MM.1S (cell line): ENCODE data around the gene DNAJC6.

Source experiments
- DNase-seq: peaks from one replicate; pipeline ENCODE4 v3.0.0-alpha.2; 2015
- H2AFZ ChIP-seq: fragments of 300-600 bp; sonication (generic); 2 replicates; pipeline ENCODE4 v1.6.0; 2016; ENCODE audit warnings: antibody characterized with exemption, low read length
- H3F3A ChIP-seq: fragments of 300-600 bp; sonication (generic); 2 replicates; pipeline ENCODE4 v1.6.1; 2016; ENCODE audit warnings: mild to moderate bottlenecking, antibody characterized with exemption, low read length, moderate library complexity, mixed read lengths; ENCODE audit not compliant: insufficient read depth
- H3K27ac ChIP-seq: fragments of 300-600 bp; sonication (generic); 2 replicates; pipeline ENCODE4 v1.5.1; 2016; ENCODE audit warnings: mild to moderate bottlenecking, low read length
- H3K27me3 ChIP-seq: fragments of 300-600 bp; sonication (generic); replicated peaks from 2 replicates; pipeline ENCODE4 v1.6.0; 2016; ENCODE audit warnings: low read length; ENCODE audit not compliant: insufficient read depth
- H3K36me3 ChIP-seq: fragments of 300-600 bp; sonication (generic); replicated peaks from 2 replicates; pipeline ENCODE4 v1.6.1; 2016; ENCODE audit warnings: mild to moderate bottlenecking, low read length, mixed read lengths; ENCODE audit not compliant: insufficient read depth
- H3K4me1 ChIP-seq: fragments of 300-600 bp; sonication (generic); 2 replicates; pipeline ENCODE4 v1.6.1; 2016; ENCODE audit warnings: low read length, mixed read lengths
- H3K4me2 ChIP-seq: fragments of 300-600 bp; sonication (generic); 2 replicates; pipeline ENCODE4 v1.6.0; 2016; ENCODE audit warnings: low read depth, low read length
- H3K4me3 ChIP-seq: fragments of 300-600 bp; sonication (generic); 2 replicates; pipeline ENCODE4 v1.5.1; 2016; ENCODE audit warnings: low read length, mixed read lengths
- H3K79me2 ChIP-seq: fragments of 300-600 bp; sonication (generic); 2 replicates; pipeline ENCODE4 v1.6.1; 2016; ENCODE audit warnings: mixed run types, low read length, mixed read lengths
- H3K9ac ChIP-seq: fragments of 300-600 bp; sonication (generic); 2 replicates; pipeline ENCODE4 v1.6.1; 2016; ENCODE audit warnings: low read length, mixed read lengths
- H3K9me2 ChIP-seq: fragments of 300-600 bp; sonication (generic); replicated peaks from 2 replicates; pipeline ENCODE4 v1.6.1; 2016; ENCODE audit warnings: mild to moderate bottlenecking, low read length, mixed read lengths; ENCODE audit not compliant: insufficient read depth
- H3K9me3 ChIP-seq: fragments of 300-600 bp; sonication (generic); replicated peaks from 2 replicates; pipeline ENCODE4 v1.6.1; 2016; ENCODE audit warnings: mild to moderate bottlenecking, low read length, mixed read lengths; ENCODE audit not compliant: insufficient read depth
- H4K20me1 ChIP-seq: fragments of 300-600 bp; sonication (generic); 2 replicates; pipeline ENCODE4 v1.6.1; 2016; ENCODE audit warnings: mild to moderate bottlenecking, low read length, moderate library complexity, mixed read lengths; ENCODE audit not compliant: insufficient read depth
- EZH2 ChIP-seq: fragments of 300-600 bp; sonication (generic); optimal IDR thresholded peaks from 2 replicates; pipeline ENCODE3; 2017; ENCODE audit warnings: low read depth, mild to moderate bottlenecking, antibody characterized with exemption, low read length, mixed read lengths
- EZH2phosphoT487 ChIP-seq: fragments of 300-600 bp; sonication (generic); IDR thresholded peaks from 2 replicates; pipeline ENCODE4 v1.6.1; 2018; ENCODE audit warnings: antibody characterized with exemption, low read length
- TF ChIP-seq, protein P1 (sequence below): fragments of 300-600 bp; sonication (generic); IDR thresholded peaks from 2 replicates; pipeline ENCODE4 v1.5.1; 2016; ENCODE audit warnings: antibody characterized with exemption, low read length, mixed read lengths

Gene DNAJC6

DNA sequence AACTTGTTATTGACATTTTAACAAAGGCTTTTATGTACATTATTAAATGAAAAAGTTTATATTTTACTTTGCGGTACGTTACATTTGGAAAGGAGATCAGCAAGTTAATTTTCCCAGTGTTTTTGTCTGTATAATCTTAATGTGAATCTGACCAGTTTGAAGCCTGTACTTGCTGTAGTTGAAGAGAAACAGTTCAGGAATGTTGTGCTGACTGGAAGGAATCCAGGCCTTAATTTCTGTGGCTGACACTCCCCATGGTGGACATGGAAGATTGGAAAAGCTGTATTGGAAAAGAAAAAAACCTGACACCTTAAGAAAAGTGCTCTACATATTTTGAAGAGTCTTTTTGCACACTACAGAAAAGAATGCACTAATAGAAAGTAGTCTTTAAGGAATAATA is 126.6 kb downstream of the DNAJC6 start:
- H3F3A ChIP-seq = no peaks in the 10 kb centered on the region
- TF ChIP-seq EZH2phosphoT487 (no peak), EZH2 (no peak)
- TF ChIP-seq, protein P1, sequence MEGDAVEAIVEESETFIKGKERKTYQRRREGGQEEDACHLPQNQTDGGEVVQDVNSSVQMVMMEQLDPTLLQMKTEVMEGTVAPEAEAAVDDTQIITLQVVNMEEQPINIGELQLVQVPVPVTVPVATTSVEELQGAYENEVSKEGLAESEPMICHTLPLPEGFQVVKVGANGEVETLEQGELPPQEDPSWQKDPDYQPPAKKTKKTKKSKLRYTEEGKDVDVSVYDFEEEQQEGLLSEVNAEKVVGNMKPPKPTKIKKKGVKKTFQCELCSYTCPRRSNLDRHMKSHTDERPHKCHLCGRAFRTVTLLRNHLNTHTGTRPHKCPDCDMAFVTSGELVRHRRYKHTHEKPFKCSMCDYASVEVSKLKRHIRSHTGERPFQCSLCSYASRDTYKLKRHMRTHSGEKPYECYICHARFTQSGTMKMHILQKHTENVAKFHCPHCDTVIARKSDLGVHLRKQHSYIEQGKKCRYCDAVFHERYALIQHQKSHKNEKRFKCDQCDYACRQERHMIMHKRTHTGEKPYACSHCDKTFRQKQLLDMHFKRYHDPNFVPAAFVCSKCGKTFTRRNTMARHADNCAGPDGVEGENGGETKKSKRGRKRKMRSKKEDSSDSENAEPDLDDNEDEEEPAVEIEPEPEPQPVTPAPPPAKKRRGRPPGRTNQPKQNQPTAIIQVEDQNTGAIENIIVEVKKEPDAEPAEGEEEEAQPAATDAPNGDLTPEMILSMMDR = no peak
- H3K36me3 ChIP-seq = no peaks in the 10 kb centered on the region
- H3K4me1 ChIP-seq = no peaks in the 10 kb centered on the region
- H2AFZ ChIP-seq = no peak overlapping the region
- no peaks in the 10 kb centered on the region for H3K79me2 ChIP-seq
- no peak overlapping the region for H3K27ac ChIP-seq
- H3K9me3 ChIP-seq = no peaks in the 10 kb centered on the region
- no peak for DNase-seq
- no peaks in the 10 kb centered on the region for H3K27me3 ChIP-seq
- H3K4me3 ChIP-seq = no peak overlapping the region
- no peaks in the 10 kb centered on the region for H3K9me2 ChIP-seq
- no peak overlapping the region for H3K4me2 ChIP-seq
- no peaks in the 10 kb centered on the region for H4K20me1 ChIP-seq
- H3K9ac ChIP-seq = no peak overlapping the region

DNA sequence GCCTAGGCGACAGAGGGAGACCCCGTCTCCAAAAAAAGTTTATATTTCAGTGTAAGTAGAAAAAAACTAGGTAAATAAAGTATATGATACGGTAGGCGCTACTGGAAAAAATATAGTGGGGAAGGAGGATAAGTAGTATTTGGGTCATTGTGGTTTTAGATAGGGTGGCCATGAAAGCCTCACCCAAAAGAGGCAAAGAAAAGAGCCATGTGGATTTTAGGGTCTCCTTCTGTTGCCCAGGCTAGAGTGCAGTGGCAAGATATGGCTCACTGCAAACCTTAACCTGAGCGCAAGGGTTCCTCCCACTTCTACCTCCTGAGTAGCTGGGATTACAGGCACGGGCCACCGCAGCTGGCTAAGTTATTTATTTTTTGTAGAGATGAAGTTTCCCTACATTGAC is 128.3 kb downstream of the DNAJC6 start:
- H3K4me1 ChIP-seq = no peaks in the 10 kb centered on the region
- H3K36me3 ChIP-seq = no peaks in the 10 kb centered on the region
- H3K27me3 ChIP-seq = no peaks in the 10 kb centered on the region
- H3K4me2 ChIP-seq = no peak overlapping the region
- no peaks in the 10 kb centered on the region for H3F3A ChIP-seq
- H3K9ac ChIP-seq = no peak overlapping the region
- DNase-seq = no peak
- H3K4me3 ChIP-seq = no peak overlapping the region
- H2AFZ ChIP-seq = no peak overlapping the region
- no peaks in the 10 kb centered on the region for H3K79me2 ChIP-seq
- TF ChIP-seq, protein P1 = no peak
- no peak for TF ChIP-seq EZH2phosphoT487
- TF ChIP-seq EZH2 = no peak
- H4K20me1 ChIP-seq = no peaks in the 10 kb centered on the region
- no peaks in the 10 kb centered on the region for H3K9me2 ChIP-seq
- no peaks in the 10 kb centered on the region for H3K9me3 ChIP-seq
- H3K27ac ChIP-seq = no peak overlapping the region

DNA sequence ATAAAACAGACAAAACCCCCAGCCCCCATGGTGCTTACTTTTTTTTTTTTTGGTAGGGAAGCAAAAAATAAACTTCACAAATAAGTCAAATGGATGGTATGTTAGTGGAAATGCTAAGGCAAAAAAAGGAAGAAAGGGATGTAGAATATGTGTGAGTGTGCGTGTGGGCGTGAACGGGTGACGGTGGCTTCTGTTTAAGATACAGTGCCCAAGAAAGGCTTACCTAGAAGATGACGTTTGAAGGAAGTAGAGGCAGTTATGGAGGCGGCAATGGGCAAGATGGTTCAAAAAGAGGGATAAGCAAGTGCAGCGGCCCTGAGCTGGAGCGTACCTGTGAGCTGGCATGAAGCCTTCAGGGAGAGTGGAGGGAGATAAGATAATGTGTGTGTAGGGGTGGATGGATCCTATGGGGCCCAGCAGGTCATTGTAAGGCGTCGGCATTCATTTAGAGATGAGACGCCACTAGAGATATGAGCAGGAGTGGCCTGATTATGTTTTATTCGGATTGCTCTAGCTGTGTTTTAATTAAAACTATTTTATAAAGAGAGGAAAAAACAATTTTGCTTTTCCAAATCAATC is 131.1 kb downstream of the DNAJC6 start:
- Histone ChIP-seq H3K9ac (no peak overlapping the region), H2AFZ (no peak overlapping the region), H3K9me3 (no peaks in the 10 kb centered on the region), H3K4me3 (no peak overlapping the region), H3K27me3 (no peaks in the 10 kb centered on the region), H3K36me3 (no peaks in the 10 kb centered on the region), H4K20me1 (no peaks in the 10 kb centered on the region), H3K4me2 (no peak overlapping the region), H3K9me2 (no peaks in the 10 kb centered on the region), H3K27ac (no peak overlapping the region), H3K79me2 (no peaks in the 10 kb centered on the region), H3F3A (no peaks in the 10 kb centered on the region), H3K4me1 (no peaks in the 10 kb centered on the region)
- TF ChIP-seq EZH2 (no peak), EZH2phosphoT487 (no peak)
- TF ChIP-seq, protein P1 = no peak
- DNase-seq = no peak
